Inferior parietal cortex (tissue), 1 donor: ENCODE measurements around the gene SYT14.
"Not testable (repeated sequence)": the region's sequence is repeated elsewhere in the genome, so short reads cannot be mapped to it uniquely, and the experiment has no call there.

Source experiments
- DNase-seq: peaks from one replicate; pipeline ENCODE4 v3.0.0-alpha.2; 2016; ENCODE audit errors: extremely low spot score

SYT14 gene

DNA sequence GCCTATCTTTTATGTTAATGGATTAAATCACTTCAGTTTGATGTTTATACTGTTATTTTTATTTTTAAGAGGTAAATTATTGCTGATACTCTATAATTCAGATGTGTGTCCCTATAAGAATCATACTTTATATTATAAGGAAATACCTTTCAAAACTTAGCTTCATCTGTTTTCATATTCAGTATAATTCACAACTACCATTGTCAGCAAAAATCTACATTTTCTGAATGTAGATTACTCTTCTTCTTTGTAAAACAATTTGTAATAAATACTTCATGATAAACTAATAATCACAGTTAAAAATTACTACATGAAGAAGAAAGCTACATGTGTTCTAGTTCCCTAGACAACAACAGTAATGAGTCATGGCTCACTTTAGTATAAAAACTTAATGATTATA lies 179.2 kb downstream of the SYT14 start:
- DNase-seq = no peak

DNA sequence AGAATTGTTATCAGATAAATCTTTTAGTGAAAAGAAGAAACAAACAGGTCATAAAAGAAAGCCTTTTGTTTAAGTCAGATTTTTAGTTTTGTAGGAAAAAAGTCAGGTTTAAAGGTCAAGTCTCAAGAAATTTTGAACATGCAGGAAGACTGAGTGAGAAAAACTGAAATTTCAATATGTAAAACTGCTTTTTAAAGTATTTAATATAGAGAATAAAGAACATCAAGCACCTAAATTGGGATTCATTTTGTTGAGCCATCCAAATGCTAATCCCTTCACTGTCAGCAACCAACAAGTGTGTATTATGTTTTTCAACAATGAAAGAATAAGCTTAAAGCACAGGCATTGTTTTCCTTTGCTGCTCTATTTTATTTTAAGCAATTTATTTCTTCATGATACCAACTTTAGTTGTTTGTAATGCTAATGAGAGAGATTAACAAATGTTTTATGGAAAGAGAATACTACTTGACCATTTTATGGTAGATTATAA lies 179.7 kb downstream of the SYT14 start:
- DNase-seq = no peak

DNA sequence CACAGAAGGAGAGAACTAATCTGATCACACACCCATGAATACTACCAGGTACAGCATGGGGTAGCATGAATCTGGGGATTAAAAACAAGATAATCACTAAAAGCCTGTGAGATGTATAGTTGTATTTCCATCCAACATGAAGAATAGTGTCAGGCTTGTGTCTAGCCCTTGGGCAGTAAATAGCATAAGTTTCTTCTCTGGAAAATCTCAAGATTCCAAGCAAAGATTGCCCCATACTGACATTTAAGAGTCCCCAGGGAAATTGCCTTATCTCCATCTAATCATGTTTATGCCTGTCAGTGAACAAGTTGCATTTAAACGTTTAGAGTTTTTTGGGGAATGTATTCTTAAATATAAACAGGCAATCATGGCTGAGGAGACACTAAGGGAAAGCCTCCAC lies 185.4 kb downstream of the SYT14 start:
- no peak for DNase-seq

DNA sequence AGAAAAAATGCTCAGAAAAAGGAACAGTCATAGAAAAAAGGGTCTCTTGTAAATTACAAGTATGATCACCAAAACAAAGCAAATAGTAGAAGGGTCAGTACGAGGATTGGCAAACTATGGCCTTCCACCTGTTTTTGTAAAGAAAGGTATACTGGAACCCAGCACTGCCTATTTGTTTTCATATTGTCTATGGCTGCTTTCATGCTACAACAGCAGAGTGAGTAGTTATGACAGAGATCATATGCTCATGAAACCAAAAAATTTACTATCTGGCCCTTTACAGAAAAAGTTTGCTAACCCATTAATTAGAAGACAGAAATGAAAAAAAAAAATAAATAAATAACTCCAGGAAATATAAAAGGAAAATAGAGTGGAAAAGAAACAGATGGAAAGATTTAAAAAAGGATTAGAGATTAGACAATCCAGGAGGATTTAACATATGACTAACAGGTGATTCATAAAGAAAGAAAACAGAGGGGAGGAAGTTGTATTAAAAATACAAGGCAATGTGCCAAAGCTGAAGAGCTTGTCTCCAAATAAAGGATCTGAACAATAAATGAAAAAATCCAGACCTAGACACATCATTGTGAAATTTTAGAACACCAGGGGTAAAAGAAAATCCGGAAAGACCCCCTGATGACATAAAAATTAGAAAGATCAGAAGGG lies 186.0 kb downstream of the SYT14 start:
- no peak for DNase-seq

DNA sequence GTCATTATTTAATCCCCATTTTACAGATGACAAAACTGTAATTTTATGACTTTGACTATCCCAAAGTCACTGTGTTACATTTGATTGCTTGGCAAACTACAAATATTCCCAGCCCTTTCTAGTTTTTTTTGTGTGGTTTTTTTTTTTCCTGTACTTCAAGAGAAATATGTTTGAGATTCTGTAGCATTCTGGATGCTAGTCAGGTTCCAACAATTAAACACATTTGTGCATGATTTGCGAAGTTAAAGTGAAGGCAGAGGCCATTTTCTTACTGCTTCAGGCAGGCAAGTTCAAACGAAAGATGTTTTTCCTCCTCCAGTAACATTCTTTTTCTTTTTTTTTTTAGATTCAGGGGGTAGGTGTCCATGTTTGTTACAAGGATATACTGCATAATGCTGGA lies 186.7 kb downstream of the SYT14 start:
- DNase-seq = no peak

DNA sequence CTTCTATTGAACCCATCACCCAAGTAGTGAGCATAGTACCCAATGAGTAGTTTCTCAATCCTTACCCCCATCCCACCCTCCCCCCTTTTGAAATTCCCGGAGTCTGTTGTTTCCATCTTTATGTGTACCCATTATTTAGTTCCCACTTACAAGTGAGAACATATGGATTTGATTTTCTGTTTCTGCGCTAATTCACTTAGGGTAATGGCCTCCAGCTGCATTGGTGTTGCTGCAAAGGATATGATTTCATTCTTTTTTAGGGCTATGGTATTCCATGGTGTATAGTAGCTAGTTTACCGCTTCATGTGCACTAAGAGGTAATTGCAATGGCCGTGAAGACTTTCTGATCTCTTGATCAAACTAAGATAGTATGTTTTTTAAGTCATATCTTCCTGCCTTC lies 187.1 kb downstream of the SYT14 start:
- no peak for DNase-seq

DNA sequence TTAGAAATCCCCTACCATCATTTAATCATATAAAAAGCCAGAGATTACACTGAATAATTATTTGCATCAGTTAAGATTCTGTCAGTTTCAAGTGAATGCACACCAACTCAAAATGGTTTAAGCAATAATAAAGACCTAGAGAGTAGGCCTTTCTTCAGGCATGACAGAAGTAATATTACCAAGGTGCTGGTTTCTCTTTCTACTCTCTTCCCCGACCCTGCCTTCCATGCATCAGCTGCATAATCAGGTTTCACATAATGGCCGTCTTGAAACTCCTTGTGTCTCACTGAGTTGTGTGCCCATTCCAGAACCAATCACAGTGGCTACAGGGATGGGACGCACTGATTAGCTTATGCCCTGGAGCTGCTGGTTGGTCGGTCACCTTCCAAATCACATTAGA lies 191.1 kb downstream of the SYT14 start:
- no peak for DNase-seq

DNA sequence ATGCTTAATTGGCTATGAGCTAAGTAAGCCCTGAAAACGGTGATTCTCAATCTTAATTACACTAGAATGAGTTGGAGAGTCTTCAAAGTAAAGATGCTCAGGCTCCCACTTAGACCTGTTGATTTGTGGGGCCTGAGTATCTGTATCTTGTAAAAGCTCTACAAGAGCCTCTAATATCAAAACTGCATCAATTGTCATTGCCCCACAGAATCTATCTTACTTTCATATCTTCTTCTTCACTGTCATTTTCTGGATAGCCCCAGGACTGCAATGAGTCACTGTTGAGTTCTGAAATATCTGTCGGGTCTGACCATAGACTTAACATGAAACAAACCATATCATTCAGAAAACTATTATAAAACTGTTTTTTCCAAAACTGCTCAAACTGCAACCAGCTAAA lies 191.7 kb downstream of the SYT14 start:
- no peak for DNase-seq

DNA sequence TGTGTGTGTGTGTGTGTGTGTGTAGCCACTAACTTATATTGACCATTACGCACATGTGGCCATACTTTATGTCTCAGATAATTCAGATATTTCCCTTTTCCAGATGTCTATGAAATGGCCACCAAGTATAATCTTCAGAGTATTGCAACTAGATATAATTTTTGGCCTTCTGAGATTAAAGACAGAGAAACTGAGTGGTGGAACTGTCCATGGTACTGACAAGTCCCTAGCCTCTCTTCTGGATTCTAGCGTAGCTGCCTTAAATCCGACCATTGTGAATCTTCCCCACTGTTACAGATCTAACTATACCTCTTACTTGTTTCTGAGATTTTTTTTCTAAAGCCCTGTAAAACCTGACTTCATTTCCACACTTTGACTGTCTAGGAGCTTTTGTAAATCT lies 194.6 kb downstream of the SYT14 start:
- DNase-seq = no peak

DNA sequence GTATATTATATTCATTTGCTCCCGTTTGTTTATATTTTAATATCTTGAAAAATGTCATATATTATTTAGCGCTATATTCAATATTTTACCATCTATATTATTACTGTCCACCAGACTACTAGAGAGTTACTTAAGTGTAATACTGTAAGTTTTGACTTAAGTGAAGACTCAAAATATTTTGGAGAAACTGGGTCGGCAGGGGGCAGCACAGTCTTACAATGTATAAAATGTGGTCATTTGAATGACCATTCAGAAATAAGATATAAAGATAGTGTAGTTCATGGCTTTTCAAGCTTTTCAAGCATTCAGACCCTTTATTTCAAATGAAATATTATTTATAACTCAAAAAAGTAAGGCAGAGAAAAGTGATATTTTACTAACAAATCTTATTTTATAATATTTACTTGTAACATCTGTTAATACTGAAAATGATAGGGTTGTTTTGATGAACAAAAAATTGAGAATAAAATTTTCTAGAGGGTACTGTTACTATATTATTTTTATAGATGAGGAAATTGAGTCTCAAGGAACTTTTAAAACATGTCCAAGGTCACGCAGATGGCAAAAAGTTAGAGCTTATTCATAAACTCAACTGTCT lies 205.5 kb downstream of the SYT14 start:
- DNase-seq = peak; percentile 88

DNA sequence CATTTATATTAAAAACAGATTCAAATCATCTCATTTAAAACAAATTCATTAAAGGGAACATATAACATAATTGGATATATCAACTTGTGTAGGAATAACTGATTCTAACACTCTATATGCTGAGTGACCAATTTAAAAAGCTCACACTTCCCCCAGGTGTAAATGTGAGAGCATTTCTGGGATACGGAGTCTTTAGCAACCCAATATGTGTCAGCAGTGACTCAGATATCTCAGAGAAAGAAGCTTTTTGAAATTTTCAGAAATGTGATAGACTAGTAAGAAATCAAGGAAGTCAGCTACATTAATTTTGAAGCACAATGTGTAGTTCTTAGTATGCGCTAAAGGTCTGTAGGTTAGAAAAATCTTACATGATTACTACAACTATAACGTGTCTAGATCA lies 206.7 kb downstream of the SYT14 start:
- DNase-seq = no peak

DNA sequence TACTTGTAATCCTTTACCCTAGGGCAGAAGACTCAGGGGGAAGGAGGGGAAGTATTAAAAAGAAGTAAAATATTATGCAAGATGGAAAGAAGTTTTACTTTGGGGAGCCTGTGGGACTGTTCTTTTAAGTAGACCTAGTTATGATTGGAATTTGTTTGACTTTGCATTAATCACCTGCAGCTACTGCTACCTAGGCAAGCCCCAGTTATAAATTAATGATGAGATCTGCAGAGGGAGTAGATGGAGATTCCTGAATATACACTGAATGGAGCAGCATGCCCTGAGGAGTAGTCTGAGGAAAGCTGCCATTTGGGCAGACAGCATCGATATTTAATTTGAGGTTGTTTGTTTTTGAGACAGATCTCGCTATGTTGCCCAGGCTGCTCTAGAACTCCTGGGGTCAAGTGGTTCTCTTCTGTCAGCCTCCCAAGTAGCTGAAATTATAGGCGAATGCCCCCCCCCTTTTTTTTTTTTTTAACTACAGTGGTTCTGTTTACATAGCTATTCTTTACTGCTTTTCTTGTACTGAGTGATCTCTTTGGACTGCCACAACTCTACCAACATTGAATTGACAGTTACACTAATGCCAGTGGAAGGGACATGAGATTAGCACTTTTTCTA lies 213.1 kb downstream of the SYT14 start:
- no peak for DNase-seq

DNA sequence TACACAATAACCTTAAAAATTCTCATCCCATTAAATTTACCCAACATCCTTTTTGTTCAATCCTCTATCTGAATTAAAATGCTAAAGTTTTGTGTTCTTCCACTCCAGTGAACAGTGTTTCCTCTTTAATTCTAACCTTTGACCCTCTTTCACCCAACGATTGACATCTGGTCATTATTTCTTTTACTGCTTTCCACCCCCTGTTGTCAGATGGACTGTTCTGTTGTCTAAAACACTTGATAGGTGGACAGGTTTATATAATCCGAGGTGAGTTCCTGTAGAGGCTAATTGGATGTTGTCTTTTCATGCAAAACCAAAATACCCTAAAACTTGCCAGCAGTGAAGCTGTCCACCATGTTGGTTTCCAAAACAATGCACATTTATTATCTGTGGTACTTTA lies 221.2 kb downstream of the SYT14 start:
- no peak for DNase-seq

DNA sequence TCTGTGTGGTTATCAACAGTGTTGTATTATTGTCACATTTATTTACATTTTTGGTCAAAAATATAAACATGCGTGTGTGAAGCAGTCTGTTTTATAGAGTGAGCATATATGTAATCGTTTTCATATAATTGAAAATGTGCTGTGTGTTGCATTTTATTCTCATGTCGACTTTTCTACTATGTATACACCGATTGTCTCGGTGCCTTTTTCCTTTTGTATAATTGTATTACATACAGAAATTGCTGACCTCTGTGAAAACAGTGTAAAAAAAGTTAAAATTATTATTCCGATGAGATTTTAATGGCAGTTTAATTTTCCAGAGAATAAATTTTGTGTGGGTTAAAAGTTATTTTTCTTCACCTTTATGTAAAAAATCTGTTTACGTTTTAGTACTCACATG lies 232.2 kb downstream of the SYT14 start:
- no peak for DNase-seq

DNA sequence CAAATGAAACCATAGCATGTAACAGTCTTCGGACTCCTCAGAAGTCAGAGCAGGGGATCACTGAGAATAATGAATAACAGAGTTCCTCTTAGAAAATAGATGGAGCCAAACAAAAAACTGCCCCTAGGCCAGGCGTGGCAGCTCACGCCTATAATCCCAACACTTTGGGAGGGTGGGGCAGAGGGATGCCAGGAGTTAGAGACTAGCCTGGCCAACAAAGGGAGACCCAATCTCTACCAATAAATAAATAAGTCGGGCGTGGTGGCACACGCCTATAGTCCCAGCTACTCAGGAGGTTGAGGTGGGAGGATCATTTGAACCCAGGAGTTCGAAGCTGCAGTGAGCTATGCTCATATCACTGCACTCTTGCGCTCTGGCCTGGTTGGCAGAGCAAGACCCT lies 236.1 kb downstream of the SYT14 start:
- no peak for DNase-seq

DNA sequence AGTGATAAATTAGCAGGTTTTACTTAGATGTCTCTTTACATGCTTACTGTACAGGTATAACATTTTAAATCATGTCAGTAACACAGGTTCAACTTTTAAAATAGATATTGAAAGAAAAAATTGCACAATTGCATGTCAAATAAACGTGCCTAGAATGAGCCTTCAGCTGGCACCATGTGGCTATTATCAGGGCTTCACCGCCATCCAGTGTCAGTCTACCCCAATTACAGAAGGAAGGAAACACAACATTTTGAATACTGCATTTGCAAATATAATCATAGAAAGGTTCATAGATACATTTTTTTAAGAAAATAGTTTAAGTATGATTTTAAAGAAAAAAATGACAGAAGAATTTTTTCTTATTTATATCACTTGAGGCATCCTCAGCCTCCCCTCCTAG lies 247.0 kb downstream of the SYT14 start:
- DNase-seq = no peak

DNA sequence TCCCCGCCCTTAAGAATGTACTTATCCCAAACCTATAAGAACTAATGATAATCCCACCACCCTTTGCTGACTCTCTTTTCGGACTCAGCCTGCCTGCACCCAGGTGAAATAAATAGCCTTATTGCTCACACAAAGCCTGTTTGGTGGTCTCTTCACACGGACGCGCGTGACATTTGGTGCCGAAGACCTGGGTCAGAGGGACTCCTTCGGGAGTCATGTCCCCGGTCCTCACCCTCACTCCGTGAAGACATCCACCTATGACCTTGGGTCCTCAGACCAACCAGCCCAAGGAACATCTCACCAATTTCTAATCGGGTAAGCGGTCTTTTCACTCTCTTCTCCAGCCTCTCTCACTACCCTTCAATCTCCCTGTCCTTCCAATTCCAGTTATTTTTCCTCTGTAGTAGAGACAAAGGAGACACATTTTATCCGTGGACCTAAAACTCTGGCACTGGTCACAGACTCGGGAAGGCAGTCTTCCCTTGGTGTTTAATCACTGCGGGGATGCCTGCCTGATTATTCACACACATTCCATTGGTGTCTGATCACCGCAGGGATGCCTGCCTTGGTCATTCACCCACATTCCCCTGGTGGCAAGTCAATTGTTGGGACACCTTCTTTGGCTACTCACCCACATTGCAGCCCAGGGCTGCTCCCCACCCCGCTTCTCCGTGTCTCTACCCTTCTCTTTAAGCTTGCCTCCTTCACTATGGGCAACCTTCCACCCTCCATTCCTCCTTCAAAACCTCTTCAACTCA lies 250.0 kb downstream of the SYT14 start:
- not testable (repeated sequence) for DNase-seq

DNA sequence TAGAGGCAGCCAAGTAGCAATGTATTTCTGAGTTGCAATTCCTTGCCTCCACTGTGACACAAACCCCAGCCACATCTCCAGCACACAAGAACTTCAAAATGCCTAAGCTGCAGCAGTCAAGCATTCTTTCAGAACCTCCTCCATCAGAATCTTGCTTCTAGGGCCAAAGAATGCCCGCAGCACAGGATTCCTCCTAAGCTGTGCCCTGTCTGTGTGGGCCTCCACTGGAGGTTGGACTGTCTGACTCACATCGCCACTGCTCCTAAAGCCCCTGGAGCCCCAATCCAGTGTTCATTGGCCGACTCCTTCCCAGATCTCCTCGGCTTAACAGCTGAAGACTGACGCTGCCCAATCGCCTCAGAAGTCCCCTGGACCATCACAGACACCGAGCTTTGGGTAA lies 251.4 kb downstream of the SYT14 start:
- no peak for DNase-seq

DNA sequence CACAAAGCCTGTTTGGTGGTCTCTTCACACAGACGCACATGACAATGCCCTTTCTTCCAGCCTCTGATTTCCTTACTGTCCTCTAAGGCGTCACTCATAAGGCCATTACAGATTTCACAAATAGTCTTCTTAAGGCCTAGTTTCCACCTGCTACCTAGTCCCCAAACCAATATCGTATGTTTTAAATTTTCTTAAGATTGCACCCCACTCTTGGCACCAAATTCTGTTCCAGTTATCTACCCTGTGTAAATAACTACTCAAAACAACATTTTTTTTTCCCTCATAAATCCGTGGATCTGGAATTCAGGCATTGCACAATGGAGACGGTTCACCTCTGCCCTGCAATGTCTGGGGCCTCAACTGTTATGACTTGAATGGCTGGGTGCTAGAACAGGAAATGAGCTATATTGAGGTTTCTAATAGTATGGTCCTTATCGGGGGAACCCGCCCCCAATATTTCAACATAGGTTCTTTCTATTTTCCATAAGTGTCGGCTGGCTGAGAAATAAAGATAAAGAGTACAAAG lies 257.7 kb downstream of the SYT14 start:
- DNase-seq = no peak

DNA sequence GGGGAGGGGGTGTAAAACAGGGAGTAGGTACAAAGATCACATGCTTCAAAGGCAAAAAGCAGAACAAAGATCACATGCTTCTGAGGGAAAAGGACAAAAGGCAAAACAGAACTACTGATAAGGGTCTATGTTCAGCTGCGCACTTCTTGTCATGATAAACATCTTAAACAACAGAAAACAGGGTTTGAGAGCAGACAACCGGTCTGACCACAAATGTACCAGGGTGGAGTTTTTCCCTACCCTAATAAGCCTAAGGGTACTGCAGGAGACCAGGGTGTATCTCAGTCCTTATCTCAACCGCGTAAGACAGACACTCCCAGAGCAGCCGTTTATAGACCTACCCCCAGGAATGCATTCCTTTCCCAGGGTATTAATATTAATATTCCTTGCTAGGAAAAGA lies 258.2 kb downstream of the SYT14 start:
- not testable (repeated sequence) for DNase-seq

DNA sequence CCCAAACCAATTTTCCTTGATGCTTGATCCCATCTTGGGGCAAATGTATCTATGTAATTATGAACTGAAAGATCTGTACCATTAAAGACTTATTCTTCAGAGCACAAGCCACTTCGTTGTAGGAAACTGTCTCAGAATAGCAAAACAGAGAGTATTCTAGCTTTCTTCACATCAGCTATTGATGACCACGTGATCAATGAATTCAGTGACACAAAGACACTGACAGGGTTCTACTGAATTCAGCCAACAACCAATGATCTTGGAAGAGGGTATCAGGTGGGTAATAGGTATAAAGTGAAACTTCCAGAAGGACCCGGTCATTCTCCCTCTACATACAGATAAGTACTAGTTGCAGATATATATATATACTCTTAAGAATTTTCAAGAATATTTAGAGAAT lies 260.8 kb downstream of the SYT14 start:
- DNase-seq = no peak

DNA sequence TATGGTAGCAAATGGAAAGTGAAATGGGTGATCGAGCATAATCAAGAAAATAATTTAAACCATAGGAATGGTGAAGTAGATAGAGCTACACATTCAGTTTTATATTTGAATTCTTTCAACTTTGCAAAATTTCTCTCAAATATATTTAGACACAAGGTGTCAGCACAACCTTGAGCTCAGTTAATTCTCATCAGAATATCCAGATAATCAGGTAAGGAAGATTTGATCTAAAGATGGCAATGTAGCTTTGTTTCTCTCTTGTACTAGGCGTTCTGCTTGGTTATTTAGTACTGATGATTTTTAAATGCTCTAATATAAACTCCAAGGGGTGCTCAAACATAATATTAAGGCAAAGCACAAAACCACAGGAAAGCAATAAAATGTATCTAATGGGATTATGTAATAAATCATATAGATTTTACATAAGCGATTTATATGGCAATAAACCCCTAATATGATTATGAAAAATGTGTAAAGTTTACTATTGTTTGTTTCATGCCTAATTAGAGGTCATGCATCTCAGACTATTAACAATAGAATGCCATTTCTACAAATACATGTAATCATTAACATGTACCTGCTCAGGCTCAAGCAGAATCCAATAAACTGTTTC lies 262.2 kb downstream of the SYT14 start:
- DNase-seq = no peak
